ENCODE results near the gene LRIG2.

- TF ChIP-seq CTCF (IDR thresholded peaks at IDR 0.05) (no peak), POLR2AphosphoS5 (IDR thresholded peaks at IDR 0.05) (no peak), POLR2A (IDR thresholded peaks at IDR 0.05) (no peak)
These were observed 67.2 kb downstream of the LRIG2 start for GRCh38 chr1:113140176-113140575.

Data from sigmoid colon (tissue), 4 donors.